Stimulated activated CD4-positive, alpha-beta T cell treated with anti-CD3 and anti-CD28 coated beads, Interleukin-4, amount 100 ng/mL, for 4 hours (primary cell): Measurements from ENCODE around the gene CDCA4.
"Not testable (repeated sequence)": the region's sequence is repeated elsewhere in the genome, so short reads cannot be mapped to it uniquely, and the experiment has no call there.

Experiments used
- DNase-seq, 2 experiments: peaks; one replicate each; pipeline ENCODE4 v3.0.0-alpha.2; 2020

Gene CDCA4

DNA sequence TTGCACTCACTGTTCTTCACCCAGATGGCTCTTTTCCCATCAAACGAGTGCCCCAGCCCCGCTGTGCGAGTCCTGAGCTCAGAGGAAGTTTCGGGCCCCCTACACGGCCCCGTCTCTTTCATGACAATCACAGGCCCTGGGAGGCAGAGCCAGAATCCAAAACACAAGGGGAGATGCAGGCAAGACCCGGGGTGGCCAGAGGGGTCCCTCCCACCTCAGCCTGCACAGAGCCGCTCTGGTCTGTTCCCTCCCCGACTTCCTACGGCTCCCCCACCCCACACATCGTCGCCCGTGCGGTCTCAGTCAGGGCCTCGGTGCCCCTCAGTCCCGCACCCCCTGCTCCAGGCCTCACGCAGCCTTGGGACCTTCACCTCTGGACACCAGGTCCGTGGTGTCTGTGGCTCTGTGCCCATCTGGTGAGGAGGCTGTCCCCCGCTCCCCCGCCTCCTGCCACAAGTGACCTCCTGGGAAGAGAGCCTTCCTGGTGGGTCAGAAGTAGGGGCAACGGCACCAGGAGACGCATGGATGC is 35.5 kb upstream of the CDCA4 start:
- DNase-seq: no peak

DNA sequence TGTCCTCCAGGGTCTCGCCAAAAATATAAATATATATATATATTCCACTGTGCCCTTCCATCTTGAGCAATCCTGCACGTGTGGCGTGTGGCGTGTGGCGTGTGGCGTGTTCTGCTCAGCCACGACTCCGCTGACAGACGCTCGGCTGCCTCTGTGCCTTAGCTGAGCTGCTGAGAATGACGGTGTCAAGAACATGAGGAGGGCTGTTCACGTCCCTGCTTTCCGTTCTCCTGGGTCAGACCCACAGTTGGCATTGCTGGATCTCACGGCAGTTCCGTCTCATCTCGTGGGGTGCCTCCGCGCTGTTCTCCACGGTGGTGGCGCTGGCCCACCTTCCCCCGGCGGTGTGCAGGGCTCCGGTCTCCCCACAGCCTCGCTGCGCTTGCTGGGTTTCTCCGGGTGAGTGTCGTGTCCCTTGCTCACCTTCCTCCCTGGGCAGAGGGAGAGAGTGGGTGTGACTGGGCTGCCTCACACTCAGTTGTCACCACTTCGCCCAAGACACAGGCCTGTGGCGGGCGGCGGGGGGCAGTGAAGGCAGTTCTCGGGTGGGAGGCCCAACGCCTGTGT is 34.9 kb upstream of the CDCA4 start:
- no peak for DNase-seq

DNA sequence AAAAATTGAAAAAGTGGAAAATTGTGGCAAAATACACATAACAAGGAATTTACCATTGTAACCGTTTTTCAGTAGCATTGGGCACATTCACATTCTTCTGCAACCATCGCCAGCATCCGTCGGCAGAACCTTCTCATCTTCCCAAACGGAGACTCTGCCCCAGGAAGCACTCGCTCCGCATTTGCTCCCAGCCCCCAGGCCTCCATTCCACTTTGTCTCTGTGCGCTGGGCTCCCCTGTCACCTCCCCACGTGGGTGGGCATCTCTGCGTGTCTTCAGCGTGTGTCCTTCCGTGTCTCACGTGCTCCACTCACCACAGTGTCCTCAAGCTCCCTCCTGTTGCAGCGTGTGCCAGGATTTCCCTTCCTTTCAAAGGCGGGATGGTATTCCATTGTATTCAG is 34.5 kb upstream of the CDCA4 start:
- no peak for DNase-seq

DNA sequence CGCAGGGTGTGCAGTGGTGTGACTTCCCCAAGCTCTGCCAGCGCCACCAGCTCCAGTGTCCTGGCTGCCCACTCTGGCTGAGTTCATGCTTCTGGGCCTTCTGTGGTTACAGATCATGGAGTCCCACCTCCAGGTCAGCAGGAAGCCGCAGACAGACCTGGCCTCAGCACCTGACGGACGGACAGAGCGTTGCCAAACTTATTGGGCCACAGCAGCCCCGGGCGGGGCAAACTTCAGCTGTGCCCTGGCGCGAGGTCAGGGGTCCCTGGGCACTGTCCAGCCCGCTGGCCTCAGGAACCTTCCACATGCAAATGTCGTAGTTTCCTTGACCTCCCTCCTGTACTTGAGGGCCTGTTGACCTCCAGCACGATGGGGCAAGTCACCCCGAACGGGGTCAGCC is 33.1 kb upstream of the CDCA4 start:
- DNase-seq: no peak

DNA sequence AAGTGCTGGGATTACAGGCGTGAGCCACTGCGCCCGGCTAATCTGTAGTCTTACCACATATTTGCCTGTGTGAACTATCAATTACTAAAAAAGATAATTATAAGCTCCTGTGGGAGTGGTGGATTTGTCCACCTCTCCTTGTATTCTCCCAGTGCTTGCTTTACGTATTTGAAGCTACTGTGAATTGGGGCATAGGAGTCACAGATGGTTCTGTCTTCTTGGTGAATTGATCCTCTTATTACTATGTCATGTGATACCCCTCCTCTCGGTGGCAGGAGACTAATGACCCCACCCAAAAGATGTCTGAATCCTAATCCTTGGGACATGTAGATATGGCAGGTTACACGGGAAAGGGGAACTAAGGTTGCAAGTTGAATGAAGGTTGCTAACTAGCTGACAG is 32.5 kb upstream of the CDCA4 start:
- no peak for DNase-seq

DNA sequence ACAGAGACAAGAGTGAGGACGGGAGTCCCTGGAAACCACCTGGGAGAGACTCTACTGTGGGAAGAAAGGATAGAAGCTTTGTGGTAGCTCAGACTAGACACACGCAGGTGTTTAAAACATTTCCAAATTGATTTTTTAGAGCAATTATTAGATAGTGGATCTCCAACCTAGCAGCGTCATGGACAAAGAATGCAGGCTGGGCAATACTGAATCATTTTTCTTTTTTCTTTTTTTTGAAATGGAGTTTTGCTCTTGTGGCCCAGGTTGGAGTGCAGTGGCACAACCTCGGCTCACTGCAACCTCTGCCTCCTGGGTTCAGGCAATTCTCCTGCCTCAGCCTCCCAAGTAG is 31.2 kb upstream of the CDCA4 start:
- DNase-seq: no peak

DNA sequence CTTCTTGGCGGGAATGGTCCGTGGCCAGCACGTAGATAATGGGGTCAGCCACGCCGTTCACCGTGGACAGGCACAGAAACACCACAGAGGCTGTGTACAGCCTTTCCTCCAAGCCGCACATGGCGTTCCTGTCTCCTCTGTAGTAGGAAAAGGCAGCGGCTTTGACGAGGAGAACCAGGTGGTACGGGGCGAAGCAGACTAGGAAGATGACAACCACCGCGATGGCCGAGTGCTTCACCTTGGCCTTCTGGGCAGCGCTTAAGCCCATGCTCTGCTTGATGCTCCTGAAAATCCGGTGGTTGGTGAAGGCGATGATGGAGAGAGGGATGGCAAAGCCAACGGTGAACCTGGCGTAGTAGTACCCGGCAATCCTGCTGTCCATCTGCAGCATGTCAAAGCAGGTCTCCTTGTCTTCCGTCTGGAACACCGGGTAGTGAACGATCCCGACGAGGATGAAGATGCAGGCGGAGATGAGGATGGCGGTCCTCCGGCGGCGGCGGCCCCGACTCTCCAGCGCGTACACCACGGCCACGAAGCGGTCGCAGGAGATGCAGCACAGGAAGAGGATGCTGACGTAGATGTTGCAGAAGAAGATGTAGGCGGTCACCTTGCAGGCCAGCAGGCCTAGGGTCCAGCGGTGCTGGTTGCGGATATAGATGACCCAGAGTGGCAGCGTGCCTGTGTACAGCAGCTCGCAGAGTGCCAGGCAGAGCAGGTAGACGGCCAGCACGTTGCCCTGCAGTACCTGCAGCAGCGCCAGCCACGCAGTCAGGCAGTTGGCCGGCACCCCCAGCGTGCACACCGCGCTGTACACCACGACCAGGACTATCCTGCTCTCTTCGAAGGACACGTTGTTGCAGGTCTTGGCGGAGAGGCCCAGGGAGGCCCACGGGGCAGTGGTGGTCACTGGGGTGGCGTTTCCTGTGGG is 30.6 kb upstream of the CDCA4 start:
- no peak for DNase-seq

DNA sequence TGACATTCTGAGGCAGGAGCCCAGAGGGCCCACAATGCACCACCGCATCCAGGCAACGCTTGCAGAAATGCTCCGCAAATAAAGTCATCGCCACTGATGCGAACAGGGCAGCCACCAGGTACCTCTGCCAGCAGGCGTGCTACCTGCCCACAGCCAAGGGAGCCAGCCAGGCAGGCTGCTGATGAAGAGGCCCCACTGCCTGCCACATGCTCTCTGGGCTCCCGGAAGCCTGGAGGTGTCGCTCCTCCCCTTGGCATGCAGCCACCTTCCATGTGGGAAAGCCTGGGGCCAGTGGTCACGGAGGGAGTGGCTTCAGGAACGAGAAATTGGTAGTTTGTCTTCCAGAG is 29.6 kb upstream of the CDCA4 start:
- DNase-seq: no peak

DNA sequence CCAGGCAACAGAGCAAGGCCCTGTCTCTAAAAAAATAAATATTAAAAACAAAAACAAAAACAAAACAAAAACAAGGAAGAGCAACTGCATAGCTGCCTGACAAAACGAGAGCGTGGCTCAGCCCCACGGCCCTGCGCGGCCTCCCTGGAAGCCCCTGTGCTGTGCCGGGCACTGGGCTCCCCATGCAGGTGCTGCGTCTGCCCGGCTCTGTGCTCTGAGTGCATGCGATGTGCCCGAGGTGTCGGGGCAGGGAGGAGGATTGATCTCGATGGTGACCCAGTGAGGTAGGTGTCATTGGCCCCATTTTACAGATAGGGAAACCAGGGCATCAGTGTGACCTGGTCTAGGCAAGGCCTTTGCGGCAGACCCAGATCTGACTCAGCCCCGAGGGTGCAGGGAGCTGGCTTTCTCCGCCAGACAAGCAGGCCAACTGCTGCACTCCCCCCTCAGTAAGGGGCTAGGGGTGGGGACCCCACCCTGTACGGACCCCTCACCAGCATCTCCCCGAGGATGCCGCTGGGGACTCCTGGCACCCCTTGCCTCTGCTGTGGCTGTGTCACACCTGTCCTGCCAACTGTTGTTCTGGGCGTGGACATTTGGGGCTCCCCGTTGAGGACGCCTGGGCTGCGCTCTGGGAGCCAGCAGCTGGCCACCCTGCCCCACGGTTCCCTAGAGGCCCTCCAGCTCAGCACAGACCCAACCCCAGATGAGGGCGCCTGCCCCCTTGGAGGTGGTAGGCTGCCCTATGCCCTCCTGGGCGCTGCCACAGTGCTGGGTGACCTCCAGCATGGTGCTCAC is 29.1 kb upstream of the CDCA4 start:
- DNase-seq: no peak

DNA sequence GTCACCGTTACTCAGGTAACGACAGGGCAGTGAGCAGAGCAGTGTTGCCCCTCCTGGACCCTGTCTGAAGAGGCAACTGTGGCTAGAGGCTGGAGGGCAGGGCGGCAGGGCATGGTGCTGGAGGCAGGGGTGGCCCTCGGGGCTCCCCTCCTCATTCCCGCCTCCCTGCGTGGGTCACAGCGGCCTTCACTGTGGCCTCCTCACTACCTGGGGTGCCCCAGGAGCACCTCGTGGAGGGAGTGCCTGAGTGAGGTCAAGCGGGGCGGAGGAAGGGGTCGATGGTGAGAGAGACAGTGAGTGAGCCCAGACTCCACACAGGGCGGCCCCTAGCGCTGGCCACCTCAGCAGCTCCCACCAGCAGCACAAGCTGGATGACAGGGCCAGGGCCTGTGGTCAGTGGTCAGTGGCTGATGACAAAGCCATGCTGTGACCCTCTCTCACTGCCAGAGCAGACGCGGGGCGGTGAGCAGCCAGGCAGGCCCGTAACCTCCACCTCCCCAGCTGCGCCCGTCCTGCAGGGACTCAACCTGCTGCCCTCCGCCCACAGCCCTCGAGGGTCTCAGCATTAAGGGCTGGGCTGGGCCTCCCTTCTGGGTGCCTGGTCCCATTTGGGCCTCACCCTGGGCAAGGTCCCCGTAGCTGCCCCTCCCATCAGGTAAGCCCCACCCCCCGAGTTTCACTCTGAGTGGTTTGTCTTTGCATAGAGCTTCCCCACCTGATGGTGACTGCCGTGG is 26.6 kb upstream of the CDCA4 start:
- DNase-seq: no peak

DNA sequence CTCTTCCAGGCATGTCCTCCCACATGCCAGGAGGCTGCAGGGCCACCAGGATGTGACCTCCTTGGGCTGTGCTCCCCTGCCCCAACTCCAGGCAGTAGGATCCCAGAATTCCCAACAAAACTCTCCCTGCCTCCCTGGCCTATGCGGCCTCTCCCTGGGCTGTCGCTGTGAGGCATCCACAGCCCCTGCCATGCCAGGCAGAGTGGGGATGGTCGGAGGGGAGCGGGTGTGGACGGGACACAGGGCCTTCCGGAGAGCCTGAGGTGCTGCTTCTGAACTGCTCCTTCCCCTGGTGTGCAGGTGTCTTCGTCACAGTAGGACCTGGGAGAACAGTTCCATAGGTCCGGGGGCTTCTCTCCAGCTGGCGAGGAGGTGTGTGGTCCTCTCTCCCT is 26.0 kb upstream of the CDCA4 start:
- no peak for DNase-seq

DNA sequence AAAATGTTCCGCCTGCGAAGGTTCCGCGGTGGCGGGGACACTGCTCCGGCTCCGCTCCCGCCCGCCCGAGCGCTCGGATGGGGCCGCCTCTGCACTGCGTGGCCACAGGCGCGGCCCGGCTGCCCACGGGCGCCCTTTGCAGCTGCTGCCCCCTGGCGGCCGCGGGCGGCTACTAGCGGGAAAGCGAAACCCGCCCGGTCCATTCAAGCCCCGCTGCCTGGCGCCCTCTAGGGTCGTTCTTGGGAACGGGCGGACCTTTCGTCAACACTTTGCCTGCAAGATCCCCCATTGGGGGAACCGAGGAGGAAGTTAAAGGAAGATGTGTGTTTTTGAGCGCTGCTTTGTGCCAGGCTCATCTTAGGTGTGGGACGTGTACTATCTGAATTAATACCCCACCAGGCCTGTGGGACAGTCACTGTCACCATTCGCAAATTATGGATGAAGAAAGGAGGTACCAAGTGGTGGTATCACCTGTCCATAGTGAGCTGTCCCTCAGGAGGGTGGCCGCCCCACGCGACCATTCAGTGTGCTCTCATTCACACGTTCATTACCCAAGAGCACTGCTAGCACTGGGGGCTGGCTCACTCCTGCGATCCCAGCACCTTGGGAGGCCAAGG is 24.9 kb upstream of the CDCA4 start:
- DNase-seq: peak; percentile 83 to 94

DNA sequence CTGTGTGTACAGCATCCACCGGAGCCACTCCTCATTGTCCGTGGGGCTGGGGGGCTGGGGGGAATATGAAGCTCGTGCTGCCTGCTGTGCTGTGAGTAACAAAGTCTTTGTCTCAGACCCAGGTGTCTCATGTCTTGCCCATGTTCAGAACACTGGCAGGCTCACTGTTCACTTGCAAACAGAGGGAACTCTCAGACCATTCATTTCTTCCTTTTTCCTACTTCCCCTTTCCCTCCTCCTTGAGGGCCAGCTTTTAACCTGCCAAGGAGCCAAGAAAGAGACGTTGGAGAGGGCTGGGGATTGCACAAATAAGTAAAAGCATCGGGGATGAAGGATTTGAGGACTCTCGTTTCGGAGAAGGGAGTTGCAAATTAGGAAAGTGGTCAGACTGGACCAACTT is 22.8 kb upstream of the CDCA4 start:
- DNase-seq: no peak

DNA sequence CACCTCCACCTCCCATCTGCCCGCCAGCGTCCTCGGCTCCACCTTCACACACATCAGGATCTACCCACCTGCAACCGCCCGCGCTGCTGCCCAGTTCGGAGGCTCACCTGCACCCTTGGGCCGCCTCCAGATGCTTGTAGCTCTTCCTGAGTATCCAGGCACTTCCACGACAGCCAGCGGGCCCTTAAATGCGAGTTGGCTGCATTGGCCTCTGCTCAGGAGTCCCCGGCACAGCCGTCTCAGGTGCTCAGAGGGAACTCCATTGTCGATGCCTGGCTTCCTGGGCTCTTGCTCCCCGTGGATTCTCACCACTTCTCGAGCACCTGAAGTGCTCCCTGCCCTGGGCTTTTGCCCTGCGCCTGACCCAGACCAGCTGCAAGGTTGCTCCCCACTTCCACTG is 21.9 kb upstream of the CDCA4 start:
- DNase-seq: no peak

DNA sequence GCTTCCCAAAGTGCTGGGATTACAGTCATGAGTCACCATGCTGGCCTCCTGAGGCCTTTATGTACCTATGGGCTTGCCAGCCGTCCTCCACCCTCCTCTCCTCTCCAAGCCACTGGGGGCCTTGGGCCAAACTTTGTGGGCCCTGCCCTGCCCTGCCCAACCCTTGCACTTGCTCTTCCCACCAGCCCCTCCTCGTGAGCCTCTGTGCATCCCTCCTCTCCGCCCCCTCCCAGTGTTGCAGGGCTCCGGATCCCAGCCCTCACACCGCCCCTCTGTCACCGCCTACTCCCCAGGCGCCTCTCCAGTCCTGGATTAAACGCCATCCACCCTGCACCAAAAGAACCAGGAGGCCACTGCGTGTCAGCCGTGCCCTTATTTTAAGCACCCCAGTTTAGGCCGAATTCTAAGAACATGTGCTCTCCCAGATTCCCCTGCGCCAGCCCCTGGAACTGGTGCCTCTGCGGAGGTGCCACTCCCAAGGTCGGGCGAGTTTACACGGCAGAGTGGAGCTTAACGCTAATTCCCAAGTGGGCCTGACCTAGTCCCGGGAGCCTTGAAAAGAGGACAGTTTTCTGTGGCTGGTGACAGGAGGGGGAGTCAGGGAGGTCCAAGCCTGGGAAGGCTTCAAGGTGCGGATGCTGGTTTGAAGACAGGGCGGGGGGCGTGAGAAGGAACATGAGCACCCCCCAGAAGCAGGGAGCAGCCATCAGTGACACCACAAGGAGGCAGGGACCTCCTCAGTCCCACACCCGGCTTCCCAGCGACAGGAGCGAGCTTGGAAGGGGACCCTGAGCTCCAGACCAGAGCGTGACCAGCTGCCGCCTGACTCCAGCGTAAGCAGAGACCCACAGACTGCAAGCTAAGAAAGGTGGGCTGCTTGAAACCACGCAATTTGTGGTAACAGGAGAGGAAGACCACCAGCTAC is 21.2 kb upstream of the CDCA4 start:
- no peak for DNase-seq

DNA sequence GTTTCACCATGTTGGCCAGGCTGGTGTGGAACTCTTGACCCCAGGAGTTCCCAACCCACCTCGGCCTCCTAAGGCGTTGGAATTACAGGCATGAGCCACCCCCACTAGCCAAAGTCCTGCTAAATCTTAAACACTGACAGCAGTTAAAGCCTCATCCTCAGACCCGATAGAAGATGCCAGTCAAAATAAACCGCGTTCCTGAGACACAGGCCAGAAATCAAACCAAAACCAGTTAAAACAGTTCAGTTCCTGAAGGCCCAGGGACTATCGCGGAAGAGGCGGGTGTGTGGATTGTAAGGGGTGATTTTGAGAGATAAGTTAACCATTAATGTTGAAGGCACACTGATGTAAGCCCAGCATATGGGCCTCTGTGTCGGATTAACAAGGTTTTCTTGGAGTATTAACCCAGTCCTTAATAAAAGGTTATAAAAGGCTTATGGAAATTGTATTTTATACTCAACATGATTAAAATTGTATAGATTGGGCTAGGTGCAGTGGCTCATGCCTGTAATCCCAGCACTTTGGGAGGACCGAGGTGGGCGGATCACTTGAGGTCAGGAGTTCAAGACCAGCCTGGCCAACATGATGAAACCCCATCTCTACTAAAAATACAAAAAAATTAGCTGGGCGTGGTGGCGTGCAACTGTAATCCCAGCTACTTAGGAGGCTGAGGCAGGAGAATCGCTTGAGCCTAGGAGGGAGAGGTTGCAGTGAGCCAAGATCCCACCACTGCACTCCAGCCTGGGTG is 18.7 kb upstream of the CDCA4 start:
- no peak for DNase-seq

DNA sequence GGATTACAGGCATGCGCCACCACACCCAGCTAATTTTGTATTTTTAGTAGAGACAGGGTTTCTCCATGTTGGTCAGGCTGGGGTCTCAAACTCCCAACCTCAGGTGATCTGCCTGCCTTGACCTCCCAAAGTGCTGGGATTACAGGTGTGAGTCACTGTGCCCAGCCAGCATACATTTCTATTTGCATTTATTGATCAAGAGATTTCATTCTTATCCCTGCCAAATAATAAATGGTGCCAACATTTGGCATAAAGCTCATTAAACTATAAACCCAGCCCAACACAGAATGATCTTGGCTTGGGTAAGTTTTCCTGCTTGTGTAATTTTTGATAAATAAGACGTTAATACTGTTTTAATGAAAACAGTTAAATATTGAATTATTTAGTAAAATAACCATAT is 14.7 kb upstream of the CDCA4 start:
- DNase-seq: not testable (repeated sequence)

DNA sequence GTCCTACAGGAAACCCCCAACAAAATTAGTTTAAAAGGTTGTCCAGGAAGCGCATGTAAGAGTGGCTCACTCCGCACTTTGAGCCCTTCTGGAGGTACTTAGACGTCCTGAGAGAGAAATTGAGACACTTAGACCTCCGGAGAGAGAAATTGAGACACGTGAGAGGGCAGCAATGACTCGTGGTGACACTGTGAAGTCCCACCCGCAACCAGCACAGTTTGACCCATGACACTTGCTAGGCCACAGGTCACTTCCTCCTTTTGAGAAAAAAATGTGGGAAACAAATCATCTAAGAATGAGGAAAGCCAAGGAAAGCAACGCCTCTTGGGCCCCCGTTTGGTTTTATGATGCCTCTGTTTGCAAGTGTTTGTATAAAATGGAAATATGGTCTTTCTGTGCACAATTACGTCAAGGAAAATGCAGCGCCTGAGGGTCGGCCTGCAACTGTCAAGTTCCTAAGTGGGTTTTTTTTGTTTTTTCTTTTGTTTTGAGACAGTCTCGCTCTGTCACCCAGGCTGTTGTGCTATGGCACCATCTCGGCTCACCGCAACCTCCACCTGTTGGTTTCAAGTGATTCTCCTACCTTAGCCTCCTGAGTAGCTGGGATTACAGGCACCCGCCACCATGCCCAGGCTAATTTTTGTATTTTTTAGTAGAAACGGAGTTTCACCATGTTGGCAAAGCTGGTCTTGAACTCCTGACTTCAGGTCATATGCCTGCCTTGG is 13.6 kb upstream of the CDCA4 start:
- DNase-seq: no peak

DNA sequence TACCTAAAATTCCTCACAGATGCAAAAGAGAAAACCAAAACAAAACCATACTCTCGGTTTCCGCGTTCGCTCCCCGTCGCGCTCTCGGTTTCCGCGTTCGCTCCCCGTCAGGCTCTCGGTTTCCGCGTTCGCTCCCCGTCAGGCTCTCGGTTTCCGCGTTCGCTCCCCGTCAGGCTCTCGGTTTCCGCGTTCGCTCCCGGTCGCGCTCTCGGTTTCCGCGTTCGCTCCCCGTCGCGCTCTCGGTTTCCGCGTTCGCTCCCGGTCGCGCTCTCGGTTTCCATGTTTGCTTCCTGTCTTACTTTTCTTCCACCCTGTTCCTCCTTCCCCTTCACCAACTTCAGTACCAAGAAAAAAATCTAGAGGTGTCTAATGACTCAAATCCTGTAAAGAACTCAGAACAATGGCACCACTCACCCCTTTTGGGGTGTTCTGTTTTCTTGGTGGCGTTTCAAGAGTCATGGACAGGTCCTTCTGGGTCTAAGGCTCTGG is 12.6 kb upstream of the CDCA4 start:
- not testable (repeated sequence) for DNase-seq

DNA sequence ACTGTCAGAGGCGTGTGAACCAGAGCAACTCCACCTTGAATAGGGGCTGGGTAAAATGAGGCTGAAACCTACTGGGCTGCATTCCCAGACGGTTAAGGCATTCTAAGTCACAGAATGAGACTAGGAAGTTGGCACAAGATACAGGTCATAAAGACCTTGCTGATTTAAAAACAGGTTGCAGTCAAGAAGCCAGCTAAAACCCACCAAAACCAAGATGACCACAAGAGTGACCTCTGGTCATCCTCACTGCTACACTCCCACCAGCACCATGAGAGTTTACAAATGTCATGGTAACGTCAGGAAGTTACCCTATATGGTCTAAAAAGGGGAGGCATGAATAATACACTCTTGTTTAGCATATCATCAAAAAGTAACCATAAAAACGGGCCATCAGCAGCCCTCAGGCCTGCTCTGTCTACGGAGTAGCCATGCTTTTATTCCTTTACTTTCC is 11.6 kb upstream of the CDCA4 start:
- not testable (repeated sequence) for DNase-seq
